Activated T-helper 1 cell treated with anti-CD3 and anti-CD28 coated beads, Interleukin-2, amount 50 U/mL, for 16 hours (primary cell): ENCODE data around the gene TBC1D19.
"Not testable (repeated sequence)": the region's sequence is repeated elsewhere in the genome, so short reads cannot be mapped to it uniquely, and the experiment has no call there.

Experiments used
- DNase-seq, 2 donors: peaks; one replicate each; pipeline ENCODE4 v3.0.0-alpha.2; 2020; ENCODE audit warnings: low read depth in 1 of 2, low spot score in 1 of 2

The TBC1D19 gene

GRCh38 chr4:26682436-26682835 is 98.6 kb downstream of the TBC1D19 start:
- DNase-seq = no peak

- DNase-seq = no peak
Measured at GRCh38 chr4:26685250-26685649, 101.4 kb downstream of the TBC1D19 start.

- DNase-seq = no peak
Measured at GRCh38 chr4:26687728-26688127, 103.8 kb downstream of the TBC1D19 start.

- DNase-seq = no peak
Measured at GRCh38 chr4:26690506-26690905, 106.6 kb downstream of the TBC1D19 start.

- DNase-seq = no peak
Measured at GRCh38 chr4:26692014-26692726, 108.3 kb downstream of the TBC1D19 start.

- DNase-seq = not testable (repeated sequence)
Measured at GRCh38 chr4:26694131-26694530, 110.2 kb downstream of the TBC1D19 start.

GRCh38 chr4:26700110-26700509 is 116.2 kb downstream of the TBC1D19 start:
- DNase-seq = no peak

GRCh38 chr4:26701095-26701494 is 117.2 kb downstream of the TBC1D19 start:
- no peak for DNase-seq

- no peak for DNase-seq
Measured at GRCh38 chr4:26701786-26702227, 117.9 kb downstream of the TBC1D19 start.

GRCh38 chr4:26707342-26707741 is 123.5 kb downstream of the TBC1D19 start:
- no peak for DNase-seq

- no peak for DNase-seq
Measured at GRCh38 chr4:26709246-26709645, 125.4 kb downstream of the TBC1D19 start.

- DNase-seq = no peak
Measured at GRCh38 chr4:26713563-26714151, 129.8 kb downstream of the TBC1D19 start.

- no peak for DNase-seq
Measured at GRCh38 chr4:26715636-26716242, 131.9 kb downstream of the TBC1D19 start.

GRCh38 chr4:26717332-26717731 is 133.4 kb downstream of the TBC1D19 start:
- no peak for DNase-seq

GRCh38 chr4:26719954-26720552 is 136.2 kb downstream of the TBC1D19 start:
- DNase-seq = no peak

GRCh38 chr4:26721685-26722084 is 137.8 kb downstream of the TBC1D19 start:
- no peak for DNase-seq

GRCh38 chr4:26723216-26723615 is 139.3 kb downstream of the TBC1D19 start:
- no peak for DNase-seq

GRCh38 chr4:26724534-26724933 is 140.7 kb downstream of the TBC1D19 start:
- no peak for DNase-seq

- no peak for DNase-seq
Measured at GRCh38 chr4:26726655-26727387, 142.9 kb downstream of the TBC1D19 start.

- DNase-seq = no peak
Measured at GRCh38 chr4:26727844-26728243, 144.0 kb downstream of the TBC1D19 start.

- no peak for DNase-seq
Measured at GRCh38 chr4:26729027-26729426, 145.1 kb downstream of the TBC1D19 start.
